WTC11 (cell line): ENCODE results near the gene IFT88.

Source experiments
- ATF6 ChIP-seq: sonication (generic); formaldehyde crosslinking; IDR thresholded peaks from 2 replicates; pipeline ENCODE4 v1.8.1; 2023; ENCODE audit warnings: mild to moderate bottlenecking, missing genetic modification reagents
- CBFB ChIP-seq: sonication (generic); formaldehyde crosslinking; IDR thresholded peaks from 2 replicates; pipeline ENCODE4 v1.8.1; 2022; ENCODE audit warnings: mild to moderate bottlenecking, low read depth, missing genetic modification reagents
- FOXJ3 ChIP-seq: sonication (generic); formaldehyde crosslinking; IDR thresholded peaks from 2 replicates; pipeline ENCODE4 v1.9.0; 2021; ENCODE audit warnings: missing genetic modification reagents, mild to moderate bottlenecking, borderline replicate concordance
- FOXK1 ChIP-seq: sonication (generic); formaldehyde crosslinking; IDR thresholded peaks from 2 replicates; pipeline ENCODE4 v1.8.0; 2022; ENCODE audit warnings: mild to moderate bottlenecking, moderate library complexity, missing genetic modification reagents
- IRF1 ChIP-seq: sonication (generic); formaldehyde crosslinking; IDR thresholded peaks from 2 replicates; pipeline ENCODE4 v1.8.0; 2023; ENCODE audit warnings: missing genetic modification reagents
- MAX ChIP-seq: sonication (generic); formaldehyde crosslinking; IDR thresholded peaks from 2 replicates; pipeline ENCODE4 v1.8.0; 2022; ENCODE audit warnings: mild to moderate bottlenecking, missing genetic modification reagents
- NFYB ChIP-seq: sonication (generic); formaldehyde crosslinking; conservative IDR thresholded peaks from 2 replicates; pipeline ENCODE4 v1.8.0; 2022; ENCODE audit warnings: low read depth, missing genetic modification reagents
- PRDM15 ChIP-seq: sonication (generic); formaldehyde crosslinking; IDR thresholded peaks from 2 replicates; pipeline ENCODE4 v1.8.0; 2022; ENCODE audit warnings: missing genetic modification reagents
- RELA ChIP-seq: sonication (generic); formaldehyde crosslinking; IDR thresholded peaks from 2 replicates; pipeline ENCODE4 v1.8.1; 2022; ENCODE audit warnings: missing genetic modification reagents, mild to moderate bottlenecking, borderline replicate concordance
- SMAD3 ChIP-seq: sonication (generic); formaldehyde crosslinking; IDR thresholded peaks from 2 replicates; pipeline ENCODE4 v1.8.0; 2022; ENCODE audit warnings: missing genetic modification reagents, mild to moderate bottlenecking, borderline replicate concordance
- TEAD4 ChIP-seq: sonication (generic); formaldehyde crosslinking; IDR thresholded peaks from 2 replicates; pipeline ENCODE4 v1.8.0; 2022; ENCODE audit warnings: mild to moderate bottlenecking, missing genetic modification reagents
- TF ChIP-seq, protein P1 (sequence below): sonication (generic); formaldehyde crosslinking; conservative IDR thresholded peaks from 2 replicates; pipeline ENCODE4 v1.8.1; 2022; ENCODE audit warnings: mild to moderate bottlenecking, missing genetic modification reagents
- TF ChIP-seq, protein P2 (sequence below): fragments of 200-600 bp; IDR thresholded peaks from 2 replicates; pipeline ENCODE4 v1.8.0; 2022; ENCODE audit warnings: antibody characterized with exemption
- TF ChIP-seq, protein P3 (sequence below): sonication (generic); formaldehyde crosslinking; conservative IDR thresholded peaks from 2 replicates; pipeline ENCODE4 v1.8.1; 2023; ENCODE audit warnings: mild to moderate bottlenecking, low read depth, missing genetic modification reagents, moderate library complexity

DNA sequence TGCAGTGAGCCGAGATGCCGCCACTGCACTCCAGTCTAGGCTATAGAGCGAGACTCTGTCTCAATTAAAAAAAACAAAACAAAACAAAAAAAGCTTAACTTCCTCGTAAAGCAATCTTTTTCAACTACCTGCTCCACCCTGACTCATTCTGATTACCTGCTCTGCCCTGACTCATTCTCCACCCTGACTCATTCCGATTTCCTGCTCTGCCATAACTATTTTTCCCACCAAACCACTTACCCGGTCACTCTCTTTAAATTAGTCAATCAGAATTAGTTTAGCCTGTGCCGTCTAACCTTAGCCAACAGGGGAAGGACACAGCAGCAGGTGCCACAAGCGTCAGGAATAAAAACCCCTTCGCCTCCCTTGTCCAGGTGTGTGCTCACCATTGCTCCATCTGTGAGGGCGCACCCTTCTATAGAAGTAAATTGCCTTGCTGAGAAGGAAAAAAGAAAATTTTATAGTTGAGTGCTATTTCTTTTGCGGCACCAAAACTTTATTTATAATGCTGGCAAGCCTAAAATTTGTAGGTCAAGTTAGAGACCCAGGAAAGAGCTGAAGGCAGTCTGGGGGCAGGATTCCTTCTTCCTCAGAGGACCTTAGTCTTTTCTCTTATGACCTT lies 1.7 kb upstream of the IFT88 start:
- TF ChIP-seq, protein P1, sequence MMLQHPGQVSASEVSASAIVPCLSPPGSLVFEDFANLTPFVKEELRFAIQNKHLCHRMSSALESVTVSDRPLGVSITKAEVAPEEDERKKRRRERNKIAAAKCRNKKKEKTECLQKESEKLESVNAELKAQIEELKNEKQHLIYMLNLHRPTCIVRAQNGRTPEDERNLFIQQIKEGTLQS (CRISPR knock-in tag), result no peak
- TF ChIP-seq CBFB, result no peak
- TF ChIP-seq, protein P2, sequence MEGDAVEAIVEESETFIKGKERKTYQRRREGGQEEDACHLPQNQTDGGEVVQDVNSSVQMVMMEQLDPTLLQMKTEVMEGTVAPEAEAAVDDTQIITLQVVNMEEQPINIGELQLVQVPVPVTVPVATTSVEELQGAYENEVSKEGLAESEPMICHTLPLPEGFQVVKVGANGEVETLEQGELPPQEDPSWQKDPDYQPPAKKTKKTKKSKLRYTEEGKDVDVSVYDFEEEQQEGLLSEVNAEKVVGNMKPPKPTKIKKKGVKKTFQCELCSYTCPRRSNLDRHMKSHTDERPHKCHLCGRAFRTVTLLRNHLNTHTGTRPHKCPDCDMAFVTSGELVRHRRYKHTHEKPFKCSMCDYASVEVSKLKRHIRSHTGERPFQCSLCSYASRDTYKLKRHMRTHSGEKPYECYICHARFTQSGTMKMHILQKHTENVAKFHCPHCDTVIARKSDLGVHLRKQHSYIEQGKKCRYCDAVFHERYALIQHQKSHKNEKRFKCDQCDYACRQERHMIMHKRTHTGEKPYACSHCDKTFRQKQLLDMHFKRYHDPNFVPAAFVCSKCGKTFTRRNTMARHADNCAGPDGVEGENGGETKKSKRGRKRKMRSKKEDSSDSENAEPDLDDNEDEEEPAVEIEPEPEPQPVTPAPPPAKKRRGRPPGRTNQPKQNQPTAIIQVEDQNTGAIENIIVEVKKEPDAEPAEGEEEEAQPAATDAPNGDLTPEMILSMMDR, result no peak
- no peak for TF ChIP-seq TEAD4 (CRISPR knock-in tag)
- TF ChIP-seq SMAD3, result no peak
- no peak for TF ChIP-seq MAX
- no peak for TF ChIP-seq RELA (CRISPR knock-in tag)
- TF ChIP-seq, protein P3, sequence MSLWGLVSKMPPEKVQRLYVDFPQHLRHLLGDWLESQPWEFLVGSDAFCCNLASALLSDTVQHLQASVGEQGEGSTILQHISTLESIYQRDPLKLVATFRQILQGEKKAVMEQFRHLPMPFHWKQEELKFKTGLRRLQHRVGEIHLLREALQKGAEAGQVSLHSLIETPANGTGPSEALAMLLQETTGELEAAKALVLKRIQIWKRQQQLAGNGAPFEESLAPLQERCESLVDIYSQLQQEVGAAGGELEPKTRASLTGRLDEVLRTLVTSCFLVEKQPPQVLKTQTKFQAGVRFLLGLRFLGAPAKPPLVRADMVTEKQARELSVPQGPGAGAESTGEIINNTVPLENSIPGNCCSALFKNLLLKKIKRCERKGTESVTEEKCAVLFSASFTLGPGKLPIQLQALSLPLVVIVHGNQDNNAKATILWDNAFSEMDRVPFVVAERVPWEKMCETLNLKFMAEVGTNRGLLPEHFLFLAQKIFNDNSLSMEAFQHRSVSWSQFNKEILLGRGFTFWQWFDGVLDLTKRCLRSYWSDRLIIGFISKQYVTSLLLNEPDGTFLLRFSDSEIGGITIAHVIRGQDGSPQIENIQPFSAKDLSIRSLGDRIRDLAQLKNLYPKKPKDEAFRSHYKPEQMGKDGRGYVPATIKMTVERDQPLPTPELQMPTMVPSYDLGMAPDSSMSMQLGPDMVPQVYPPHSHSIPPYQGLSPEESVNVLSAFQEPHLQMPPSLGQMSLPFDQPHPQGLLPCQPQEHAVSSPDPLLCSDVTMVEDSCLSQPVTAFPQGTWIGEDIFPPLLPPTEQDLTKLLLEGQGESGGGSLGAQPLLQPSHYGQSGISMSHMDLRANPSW (CRISPR knock-in tag), result no peak
- no peak for TF ChIP-seq NFYB (CRISPR knock-in tag)
- no peak for TF ChIP-seq PRDM15 (CRISPR knock-in tag)
- no peak for TF ChIP-seq IRF1
- TF ChIP-seq ATF6, result no peak
- TF ChIP-seq FOXK1, result no peak
- no peak for TF ChIP-seq FOXJ3
